Measurements from ENCODE around the gene ACP1. TPM values are rescaled to one million over a fixed set of nuclear protein-coding genes. Genes with fewer than 3 reads are reported as not detected.

Gene ACP1
- total and polyA plus RNA-seq, 10 of the 15 experiments (the other 5 are each of a cell fraction or from before 2014, with no cell fraction given), result 120 to 468 (median 175) TPM

DNA sequence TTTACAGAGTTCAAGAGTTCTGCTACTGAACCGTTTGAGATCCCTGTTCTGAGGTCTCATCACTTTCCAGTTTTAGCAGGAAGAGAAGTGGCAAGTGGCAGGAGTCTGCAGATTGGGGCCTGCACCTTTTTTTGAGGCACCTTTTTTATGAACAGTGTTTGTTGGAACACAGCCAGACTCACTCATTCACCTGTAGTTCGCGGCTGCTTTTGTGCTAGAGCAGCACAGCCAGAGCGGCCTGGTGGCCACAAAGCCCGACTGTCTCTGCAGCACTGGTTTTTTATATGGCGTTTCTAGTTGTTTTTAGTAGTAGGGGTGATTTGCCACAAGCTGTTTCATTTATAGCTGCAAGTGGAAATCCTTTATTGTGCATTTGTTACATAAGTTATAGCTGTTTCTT, 8.6 kb downstream of the ACP1 start:
- SMC1A ChIA-PET (ENCODE audit: uncharacterized antibody, unreplicated experiment), result interaction anchor here (0.6 to 1.7 kb wide), 4 partner anchors 12 to 96 kb away, joined by 3 to 5 read pairs (median 4); no protein-coding TSS in a partner anchor

More for the DNA sequence above, 8.6 kb downstream of the ACP1 start:
- no peaks in the 10 kb centered on the region for H3K9me3 ChIP-seq (replicated peaks; ENCODE audit: control insufficient read depth, insufficient read depth, low read length)
- no TSS peak for BruUV-seq (replicated peaks)
- H3K4me1 ChIP-seq (ENCODE audit: control insufficient read depth, insufficient read depth, low read length), result peaks cover 12% of the 10 kb centered on the region
- H3K27me3 ChIP-seq (replicated peaks in 1 of 2; ENCODE audit: control insufficient read depth in 2 of 2, insufficient read depth in 2 of 2, low read length in 1 of 2), result no peaks in the 10 kb centered on the region
- H3K4me2 ChIP-seq (ENCODE audit: control insufficient read depth, insufficient read depth), result no peak overlapping the region
- no peak overlapping the region for H2AFZ ChIP-seq (ENCODE audit: control insufficient read depth, low read depth, low read length)
- peaks cover 18 to 27% of the 10 kb centered on the region in 2 experiments for H3K36me3 ChIP-seq (ENCODE audit: control insufficient read depth in 2 of 2, insufficient read depth in 2 of 2, low read length in 1 of 2)
- no peak for TF ChIP-seq MEF2A (IDR thresholded peaks at IDR 0.05; ENCODE audit: insufficient read depth, low read depth, low read length)
- no peak for TF ChIP-seq ETV6 (conservative IDR thresholded peaks at IDR 0.05 in 1 of 2, IDR thresholded peaks at IDR 0.05 in 1 of 2; ENCODE audit: borderline replicate concordance in 1 of 2, low read depth in 1 of 2)
- TF ChIP-seq TCF3 (IDR thresholded peaks at IDR 0.05; ENCODE audit: borderline replicate concordance, insufficient read depth, low read depth, low read length), result no peak
- TF ChIP-seq MYC (IDR thresholded peaks at IDR 0.05; ENCODE audit: insufficient read depth, insufficient read length, insufficient replicate concordance, low read length, severe bottlenecking), result no peak
- TF ChIP-seq TARDBP (IDR thresholded peaks at IDR 0.05; ENCODE audit: borderline replicate concordance), result no peak
- TF ChIP-seq BACH1 (IDR thresholded peaks at IDR 0.05; ENCODE audit: borderline replicate concordance), result no peak
- TF ChIP-seq NR2C2 (IDR thresholded peaks at IDR 0.05; ENCODE audit: borderline replicate concordance, control insufficient read depth, insufficient read length, low read depth), result no peak
- TF ChIP-seq YY1 (IDR thresholded peaks at IDR 0.05; ENCODE audit: low read depth, low read length), result no peak
- no peak for TF ChIP-seq GABPA (IDR thresholded peaks at IDR 0.05; ENCODE audit: low read depth)
- no peak for TF ChIP-seq MXI1 (IDR thresholded peaks at IDR 0.05; ENCODE audit: low read depth, low read length)
- no peak for TF ChIP-seq BCL11A (IDR thresholded peaks at IDR 0.05; ENCODE audit: low read depth, low read length)
- TF ChIP-seq, protein P1, sequence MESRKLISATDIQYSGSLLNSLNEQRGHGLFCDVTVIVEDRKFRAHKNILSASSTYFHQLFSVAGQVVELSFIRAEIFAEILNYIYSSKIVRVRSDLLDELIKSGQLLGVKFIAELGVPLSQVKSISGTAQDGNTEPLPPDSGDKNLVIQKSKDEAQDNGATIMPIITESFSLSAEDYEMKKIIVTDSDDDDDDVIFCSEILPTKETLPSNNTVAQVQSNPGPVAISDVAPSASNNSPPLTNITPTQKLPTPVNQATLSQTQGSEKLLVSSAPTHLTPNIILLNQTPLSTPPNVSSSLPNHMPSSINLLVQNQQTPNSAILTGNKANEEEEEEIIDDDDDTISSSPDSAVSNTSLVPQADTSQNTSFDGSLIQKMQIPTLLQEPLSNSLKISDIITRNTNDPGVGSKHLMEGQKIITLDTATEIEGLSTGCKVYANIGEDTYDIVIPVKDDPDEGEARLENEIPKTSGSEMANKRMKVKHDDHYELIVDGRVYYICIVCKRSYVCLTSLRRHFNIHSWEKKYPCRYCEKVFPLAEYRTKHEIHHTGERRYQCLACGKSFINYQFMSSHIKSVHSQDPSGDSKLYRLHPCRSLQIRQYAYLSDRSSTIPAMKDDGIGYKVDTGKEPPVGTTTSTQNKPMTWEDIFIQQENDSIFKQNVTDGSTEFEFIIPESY (IDR thresholded peaks at IDR 0.05), result no peak
- TF ChIP-seq MTA3 (IDR thresholded peaks at IDR 0.05; ENCODE audit: borderline replicate concordance, low read length), result no peak
- no peak overlapping the region for H3K4me3 ChIP-seq
- DNase-seq (ENCODE audit: low read depth, low spot score), result no peak
- intact Hi-C loops (cut with micrococcal nuclease; ENCODE audit: unreplicated experiment), result no loop called here
- 77% methylated on average over 6 of the region's 6 CpGs for WGBS (ENCODE audit: insufficient coverage, insufficient replicate concordance, low lambda C conversion rate, missing lambda C conversion rate)
- H3K9ac ChIP-seq (ENCODE audit: control insufficient read depth, insufficient read depth, low read length), result no peak overlapping the region
- ChIA-PET CTCF (interaction anchor here (1.1 to 3.6 kb wide), 4 partner anchors 8 to 34 kb away, joined by 3 to 33 read pairs (median 4); no protein-coding TSS in a partner anchor), POLR2A (no interaction called here), RAD21 (ENCODE audit: unreplicated experiment) (interaction anchor here (1.2 kb wide), 1 partner anchor 11 kb away, joined by 3 read pairs; no protein-coding TSS in a partner anchor)
- H3K79me2 ChIP-seq (ENCODE audit: control insufficient read depth, insufficient read depth, low read length), result peaks cover 39% of the 10 kb centered on the region
- H3K27ac ChIP-seq (ENCODE audit: control insufficient read depth, insufficient read depth), result no peak overlapping the region
- no peak for FAIRE-seq
- no peak for ATAC-seq
- in situ Hi-C loops (cut with MboI), result no loop called here
- H4K20me1 ChIP-seq (ENCODE audit: control insufficient read depth, insufficient read depth), result peaks cover 4% of the 10 kb centered on the region; the same call in 1 of the 2 replicates
